GM18505 (cell line): ENCODE data around the gene TMEM247.
"Not testable (repeated sequence)": the region's sequence is repeated elsewhere in the genome, so short reads cannot be mapped to it uniquely, and the experiment has no call there.

Experiments used
- ATAC-seq: cut with Tn5 transposase; IDR thresholded peaks from one replicate; pipeline ENCODE4 v1.9.1; 2021; ENCODE audit not compliant: unreplicated experiment
- POLR2A ChIP-seq: IDR thresholded peaks from 4 replicates; pipeline ENCODE4 v1.6.1; 2011; ENCODE audit warnings: borderline replicate concordance; ENCODE audit not compliant: insufficient read depth, insufficient read length; ENCODE audit errors: extremely low read depth

Gene TMEM247

DNA sequence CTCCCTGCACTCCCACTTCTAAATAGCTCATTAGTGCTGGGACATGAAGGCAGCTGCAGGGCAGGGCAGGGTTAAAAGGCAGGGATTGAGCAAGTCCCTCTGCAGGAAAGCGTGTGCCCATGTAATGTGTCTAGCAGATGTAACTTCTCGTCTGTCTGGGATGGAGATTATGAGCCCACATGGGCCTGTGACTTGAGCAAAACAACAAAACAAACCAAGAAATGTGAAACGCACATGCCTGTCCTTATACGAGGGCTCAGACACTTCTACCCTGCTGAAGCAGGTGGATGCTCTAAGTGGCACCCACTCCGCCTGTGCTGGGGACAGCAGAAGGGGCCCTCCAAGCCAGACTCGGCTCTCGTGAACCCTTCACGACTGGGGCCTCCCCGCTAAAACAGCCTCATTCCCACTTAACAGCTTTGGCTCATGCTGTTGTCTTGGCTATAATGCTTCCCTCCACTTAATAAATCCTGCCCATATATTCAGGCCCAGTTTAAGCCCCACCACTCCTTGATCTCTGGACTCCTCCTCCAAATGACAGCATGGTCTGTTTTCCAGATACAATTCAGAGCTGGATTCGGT is 40.9 kb downstream of the TMEM247 start:
- TF ChIP-seq POLR2A = no peak
- no peak for ATAC-seq

DNA sequence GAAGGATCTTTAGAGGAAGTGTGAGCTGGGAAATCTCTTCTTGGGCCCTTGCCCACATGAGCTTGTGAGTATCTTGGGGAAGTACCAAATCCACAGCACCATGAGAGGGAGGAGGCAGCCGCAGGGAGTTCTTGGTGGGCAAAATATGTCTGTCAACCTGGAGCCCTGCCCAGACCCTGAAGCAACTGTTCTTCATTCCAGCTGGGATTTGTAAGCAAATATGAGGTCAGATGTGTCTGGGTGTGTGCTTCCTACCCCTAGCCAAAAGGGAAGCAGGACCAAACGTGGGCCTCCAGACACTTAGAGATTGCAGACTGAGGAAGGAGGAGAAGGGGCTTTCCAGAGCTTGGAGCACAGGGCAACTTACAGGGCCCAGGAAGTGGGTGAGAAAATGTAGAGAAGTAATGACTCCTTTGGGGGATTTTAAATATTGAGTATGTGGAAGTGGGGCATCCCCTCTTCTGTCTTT is 41.9 kb downstream of the TMEM247 start:
- no peak for ATAC-seq
- no peak for TF ChIP-seq POLR2A

DNA sequence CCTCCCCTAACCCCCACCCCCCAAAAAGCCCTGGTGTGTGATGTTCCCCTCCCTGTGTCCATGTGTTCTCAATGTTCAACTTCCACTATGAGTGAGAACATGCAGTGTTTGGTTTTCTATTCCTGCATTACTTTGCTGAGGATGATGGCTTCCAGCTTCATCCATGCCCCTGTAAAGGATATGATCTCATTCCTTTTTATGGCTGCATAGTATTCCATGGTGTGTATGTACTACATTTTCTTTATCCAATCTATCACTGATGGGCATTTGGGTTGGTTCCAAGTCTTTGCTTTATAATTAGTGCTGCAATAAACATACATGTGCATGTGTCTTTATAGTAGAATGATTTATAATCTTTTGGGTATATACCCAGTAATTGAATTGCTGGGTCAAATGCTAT is 43.0 kb downstream of the TMEM247 start:
- not testable (repeated sequence) for ATAC-seq

DNA sequence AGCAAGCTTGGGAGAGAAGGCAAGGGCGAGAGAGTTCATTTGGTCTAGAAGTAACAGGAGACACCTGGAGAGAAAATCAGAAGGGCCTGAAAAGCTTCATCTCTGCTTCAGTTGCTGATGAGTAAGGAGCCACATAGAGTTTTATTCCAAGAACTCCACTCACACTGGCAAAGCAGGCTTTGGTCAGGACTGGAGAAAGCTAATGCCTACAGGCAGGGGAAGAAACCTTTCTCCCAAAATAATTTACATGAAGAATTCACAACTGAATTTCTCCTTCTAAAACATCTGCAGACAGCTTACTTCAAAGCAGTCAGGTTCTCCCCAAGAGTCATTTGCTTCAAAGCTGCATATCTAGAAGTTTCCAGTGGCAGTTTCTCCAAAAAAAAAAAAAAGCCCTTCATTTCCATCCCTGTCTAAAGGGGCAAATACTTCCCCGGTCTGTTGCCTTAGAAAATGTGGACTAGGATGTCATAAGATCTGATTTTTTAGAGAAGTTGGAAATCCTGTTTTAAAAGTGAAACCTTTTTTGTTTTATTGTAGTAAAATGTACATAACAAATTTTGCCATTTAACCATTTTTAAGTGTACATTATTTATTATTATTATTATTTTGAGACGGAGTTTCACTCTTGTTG is 46.3 kb downstream of the TMEM247 start:
- ATAC-seq = no peak
- TF ChIP-seq POLR2A = no peak

DNA sequence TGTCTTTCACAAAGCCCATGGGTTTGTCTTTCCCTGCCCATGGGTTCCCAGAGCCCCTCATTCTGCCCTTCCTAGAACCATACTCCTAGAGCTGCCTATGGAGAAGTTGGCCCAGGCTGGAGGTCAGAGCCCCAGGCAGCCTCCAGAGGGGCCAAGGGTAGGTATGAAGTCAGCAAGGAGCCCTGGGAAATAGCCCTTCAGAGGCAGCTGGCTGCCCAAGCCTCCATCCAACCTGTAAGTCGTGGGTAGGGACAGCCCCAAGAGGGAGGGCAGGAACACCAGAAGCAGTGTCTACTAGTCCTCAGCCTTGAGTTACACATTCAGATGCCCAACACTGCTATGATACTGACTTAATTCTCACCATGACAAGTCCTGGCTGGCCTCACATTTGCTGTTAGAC is 49.5 kb downstream of the TMEM247 start:
- no peak for TF ChIP-seq POLR2A
- ATAC-seq = no peak

DNA sequence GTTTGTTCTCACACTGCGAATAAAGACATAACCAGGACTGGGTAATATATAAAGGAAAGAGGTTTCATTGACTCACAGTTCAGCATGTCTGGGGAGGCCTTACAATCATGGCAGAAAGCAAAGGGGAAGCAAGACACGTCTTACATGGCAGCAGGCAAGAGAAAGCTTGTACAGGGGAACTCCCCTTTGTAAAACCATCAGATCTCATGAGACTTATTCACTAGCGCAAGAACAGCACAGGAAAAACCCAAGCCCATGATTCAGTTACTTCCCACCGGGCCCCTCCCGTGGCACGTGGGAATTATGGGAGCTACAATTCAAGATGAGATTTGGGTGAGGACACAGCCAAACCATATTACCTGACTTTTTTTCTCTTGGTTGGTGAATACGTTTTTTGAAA is 51.3 kb downstream of the TMEM247 start:
- ATAC-seq = no peak
- TF ChIP-seq POLR2A = no peak

DNA sequence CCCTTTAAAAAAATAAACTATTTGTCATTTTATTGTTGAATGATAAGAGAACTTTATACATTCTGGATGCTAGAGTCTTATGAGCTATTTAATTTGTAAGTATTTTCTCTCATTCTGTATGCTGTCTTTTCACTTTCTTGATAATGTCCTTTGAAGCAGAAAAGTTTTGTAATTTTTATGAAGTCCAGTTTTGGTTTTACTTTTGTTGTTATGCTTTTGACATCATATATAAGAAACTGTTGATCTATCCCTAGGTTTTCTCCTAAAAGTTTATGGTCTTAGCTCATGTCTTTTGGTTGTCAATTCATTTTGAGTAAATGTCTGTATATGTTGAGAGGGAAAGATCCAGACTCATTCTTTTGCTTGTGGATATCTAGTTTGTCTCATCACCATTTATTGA is 52.5 kb downstream of the TMEM247 start:
- no peak for ATAC-seq
- no peak for TF ChIP-seq POLR2A
